Measurements from ENCODE around the gene CNRIP1. TPM values are rescaled to one million over a fixed set of nuclear protein-coding genes. Genes with fewer than 3 reads are reported as not detected.

CNRIP1 gene
- total RNA-seq, 1 donor from 2014 or later = 8.0 TPM

DNA sequence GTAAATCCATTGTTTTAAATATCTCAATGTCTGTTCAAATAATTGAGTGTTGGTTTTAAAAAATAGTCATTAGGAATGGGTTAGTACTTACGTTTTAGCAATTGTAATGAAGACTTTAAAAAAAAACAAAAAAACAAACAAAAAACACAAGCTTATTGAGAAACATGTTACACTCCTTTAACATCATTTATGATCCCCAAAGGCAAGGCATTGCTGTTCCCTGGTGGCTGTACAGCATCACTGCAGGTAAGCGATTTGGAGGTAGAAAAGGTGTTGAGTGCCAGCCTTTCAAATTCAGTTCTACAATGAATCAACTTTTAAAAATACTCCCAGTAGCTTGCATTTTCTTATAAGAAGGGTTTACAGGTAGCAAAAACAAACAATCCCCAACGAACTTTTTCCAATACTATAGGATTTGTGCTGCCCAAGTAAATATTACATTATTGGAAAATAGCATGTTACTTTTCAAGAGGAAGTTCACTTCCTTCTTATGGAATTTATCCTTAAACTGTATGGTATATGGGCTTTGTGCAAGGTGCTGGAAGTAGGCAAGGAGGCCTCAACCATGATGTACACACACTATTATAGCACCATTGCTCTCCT, 27.5 kb downstream of the CNRIP1 start:
- Histone ChIP-seq H3K36me3 (no peaks in the 10 kb centered on the region), H3K4me3 (no peak overlapping the region), H3K27me3 (ENCODE audit: low read depth) (no peaks in the 10 kb centered on the region), H3K4me1 (peaks cover 40% of the 10 kb centered on the region), H3K9me3 (replicated peaks) (no peaks in the 10 kb centered on the region), H3K27ac (replicated peaks) (no peak overlapping the region)
- TF ChIP-seq, protein P1, sequence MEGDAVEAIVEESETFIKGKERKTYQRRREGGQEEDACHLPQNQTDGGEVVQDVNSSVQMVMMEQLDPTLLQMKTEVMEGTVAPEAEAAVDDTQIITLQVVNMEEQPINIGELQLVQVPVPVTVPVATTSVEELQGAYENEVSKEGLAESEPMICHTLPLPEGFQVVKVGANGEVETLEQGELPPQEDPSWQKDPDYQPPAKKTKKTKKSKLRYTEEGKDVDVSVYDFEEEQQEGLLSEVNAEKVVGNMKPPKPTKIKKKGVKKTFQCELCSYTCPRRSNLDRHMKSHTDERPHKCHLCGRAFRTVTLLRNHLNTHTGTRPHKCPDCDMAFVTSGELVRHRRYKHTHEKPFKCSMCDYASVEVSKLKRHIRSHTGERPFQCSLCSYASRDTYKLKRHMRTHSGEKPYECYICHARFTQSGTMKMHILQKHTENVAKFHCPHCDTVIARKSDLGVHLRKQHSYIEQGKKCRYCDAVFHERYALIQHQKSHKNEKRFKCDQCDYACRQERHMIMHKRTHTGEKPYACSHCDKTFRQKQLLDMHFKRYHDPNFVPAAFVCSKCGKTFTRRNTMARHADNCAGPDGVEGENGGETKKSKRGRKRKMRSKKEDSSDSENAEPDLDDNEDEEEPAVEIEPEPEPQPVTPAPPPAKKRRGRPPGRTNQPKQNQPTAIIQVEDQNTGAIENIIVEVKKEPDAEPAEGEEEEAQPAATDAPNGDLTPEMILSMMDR (IDR thresholded peaks at IDR 0.05; ENCODE audit: borderline replicate concordance) = peak; percentile 65
- intact Hi-C loops (cut with micrococcal nuclease) = no loop called here
- DNase-seq = no peak

DNA sequence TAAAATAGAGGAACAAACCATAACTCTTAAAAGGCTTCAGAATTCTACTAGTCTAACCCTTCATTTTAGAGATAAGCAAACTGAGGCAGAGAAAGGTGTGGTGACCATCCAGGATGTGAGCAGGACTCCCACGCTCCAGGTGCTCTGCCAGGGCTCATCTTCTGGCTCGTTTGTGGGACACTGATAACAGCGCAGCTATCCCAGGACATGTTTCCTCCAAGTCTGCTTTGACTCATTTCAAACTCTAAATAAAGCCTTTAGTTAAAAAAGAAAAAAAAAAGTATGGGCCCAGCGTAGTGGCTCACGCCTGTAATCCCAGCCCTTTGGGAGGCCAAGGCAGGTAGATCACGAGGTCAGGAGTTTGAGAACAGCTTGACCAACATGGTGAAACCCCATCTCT, 28.4 kb downstream of the CNRIP1 start:
- Histone ChIP-seq H3K27me3 (ENCODE audit: low read depth) (no peaks in the 10 kb centered on the region), H3K4me3 (no peak overlapping the region), H3K4me1 (peaks cover 48% of the 10 kb centered on the region), H3K27ac (replicated peaks) (peak overlapping the region; percentile 40), H3K36me3 (no peaks in the 10 kb centered on the region), H3K9me3 (replicated peaks) (no peaks in the 10 kb centered on the region)
- TF ChIP-seq, protein P1 (IDR thresholded peaks at IDR 0.05; ENCODE audit: borderline replicate concordance) = no peak
- no peak for DNase-seq
- intact Hi-C loops (cut with micrococcal nuclease) = no loop called here

DNA sequence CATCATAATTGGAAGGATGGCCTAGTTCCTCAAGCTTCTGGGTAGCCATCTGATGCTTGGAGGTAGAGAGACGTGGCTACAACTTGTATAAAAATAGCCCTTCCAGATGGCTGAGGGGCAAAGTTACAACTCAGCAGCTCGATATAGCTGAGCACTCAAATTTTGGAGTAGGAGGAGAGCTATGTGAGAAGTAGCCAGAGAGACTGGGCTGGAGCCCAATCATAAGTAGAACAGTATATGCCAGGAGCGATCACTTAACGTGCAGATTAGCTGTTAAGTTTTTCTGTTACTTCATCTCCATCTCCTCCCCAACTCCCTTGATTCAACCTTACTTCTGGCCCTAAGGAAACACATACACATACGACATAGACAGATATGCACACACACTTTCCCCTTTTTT, 28.8 kb downstream of the CNRIP1 start:
- intact Hi-C loops (cut with micrococcal nuclease) = no loop called here

DNA sequence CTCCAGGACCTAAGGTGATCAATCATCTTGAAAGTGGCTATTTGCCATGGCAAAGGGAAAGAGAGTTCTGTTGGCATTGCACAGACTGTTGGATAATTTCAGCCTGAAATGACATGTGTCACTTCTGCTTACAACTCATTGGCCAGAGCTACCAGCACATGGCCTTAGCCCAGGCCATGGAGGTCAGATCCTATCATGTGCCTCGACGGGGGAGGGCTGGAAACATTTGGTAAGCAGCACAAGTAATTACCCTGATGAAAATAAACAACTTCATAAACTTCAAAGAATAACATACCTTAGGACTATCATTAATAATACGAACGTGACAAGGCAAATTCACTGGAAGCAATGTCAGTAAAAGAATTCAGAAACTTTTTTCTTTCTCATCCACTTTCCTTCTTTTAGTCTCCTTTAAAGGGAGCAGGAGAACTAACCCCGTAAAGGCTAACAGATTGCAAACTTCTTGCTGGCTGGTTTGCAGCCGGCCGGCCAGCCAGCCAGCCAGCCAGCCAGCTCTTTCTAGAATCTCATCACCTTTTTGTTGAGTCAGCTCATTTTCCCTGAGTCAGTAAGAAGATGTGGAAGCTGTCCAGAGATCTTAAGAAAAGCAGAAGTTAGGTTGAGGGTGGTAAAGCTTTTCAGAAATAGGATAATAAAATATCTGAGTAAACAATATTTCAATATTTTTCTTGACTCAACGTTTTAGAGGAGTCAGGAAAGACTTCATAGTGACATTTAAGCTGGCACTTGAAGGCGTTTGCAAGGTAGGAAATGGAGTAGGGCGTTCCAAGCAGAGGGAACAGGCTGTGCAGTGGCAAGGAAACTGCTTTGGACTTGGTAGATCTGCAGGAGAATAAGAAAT, 31.9 kb downstream of the CNRIP1 start:
- Histone ChIP-seq H3K9me3 (replicated peaks) (no peaks in the 10 kb centered on the region), H3K27ac (replicated peaks) (peak overlapping the region; percentile 58), H3K36me3 (no peaks in the 10 kb centered on the region), H3K4me1 (peaks cover 51% of the 10 kb centered on the region), H3K4me3 (peak overlapping the region; percentile 14), H3K27me3 (ENCODE audit: low read depth) (no peaks in the 10 kb centered on the region)
- DNase-seq = peak; percentile 25
- TF ChIP-seq, protein P1 (IDR thresholded peaks at IDR 0.05; ENCODE audit: borderline replicate concordance) = no peak
- intact Hi-C loops (cut with micrococcal nuclease) = loop anchor here (10.0 kb wide), 2 partner anchors 93 to 163 kb away; no protein-coding TSS in a partner anchor

More for the DNA sequence above, 28.8 kb downstream of the CNRIP1 start:
- DNase-seq = no peak
- H3K4me1 ChIP-seq = peaks cover 48% of the 10 kb centered on the region
- TF ChIP-seq, protein P1 (IDR thresholded peaks at IDR 0.05; ENCODE audit: borderline replicate concordance) = no peak
- H3K27ac ChIP-seq (replicated peaks) = peak overlapping the region; percentile 40
- H3K27me3 ChIP-seq (ENCODE audit: low read depth) = no peaks in the 10 kb centered on the region
- H3K9me3 ChIP-seq (replicated peaks) = no peaks in the 10 kb centered on the region
- H3K36me3 ChIP-seq = no peaks in the 10 kb centered on the region
- H3K4me3 ChIP-seq = no peak overlapping the region

DNA sequence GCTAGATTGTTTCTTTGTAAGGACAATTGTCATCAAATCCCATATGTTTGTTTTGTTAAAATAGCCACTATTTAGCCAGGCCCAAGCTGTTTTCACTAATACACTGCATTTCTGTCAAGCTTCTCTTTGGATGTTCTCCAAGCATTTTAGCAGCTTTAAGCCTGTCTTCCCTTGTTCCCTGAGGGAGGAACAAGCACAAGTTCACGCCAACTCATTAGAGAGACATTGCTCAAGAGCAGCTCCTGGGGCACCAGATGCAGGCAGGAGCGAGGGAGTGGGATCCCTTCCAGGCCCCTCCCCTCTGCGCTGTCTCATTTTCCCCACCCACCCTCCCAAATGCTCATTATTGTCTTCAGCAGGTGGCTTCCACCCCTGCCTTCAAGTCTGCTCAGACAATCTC, 34.9 kb downstream of the CNRIP1 start:
- Histone ChIP-seq H3K4me1 (peaks cover 31% of the 10 kb centered on the region), H3K27ac (replicated peaks) (peak overlapping the region; percentile 30), H3K36me3 (no peaks in the 10 kb centered on the region), H3K9me3 (replicated peaks) (no peaks in the 10 kb centered on the region), H3K4me3 (no peak overlapping the region), H3K27me3 (ENCODE audit: low read depth) (no peaks in the 10 kb centered on the region)
- TF ChIP-seq, protein P1 (IDR thresholded peaks at IDR 0.05; ENCODE audit: borderline replicate concordance) = no peak
- intact Hi-C loops (cut with micrococcal nuclease) = loop anchor here (10.0 kb wide), 2 partner anchors 90 to 160 kb away; no protein-coding TSS in a partner anchor
- DNase-seq = peak; percentile 69

All from left ventricle myocardium inferior (tissue), 1 donor.